HCT116 (cell line): ENCODE data around the gene KCNK5.

ENCODE experiments used
- ATF3 ChIP-seq: IDR thresholded peaks from 2 replicates; pipeline ENCODE4 v1.6.1; 2012
- CEBPB ChIP-seq: IDR thresholded peaks from 2 replicates; pipeline ENCODE4 v1.6.1; 2012; ENCODE audit warnings: low read depth
- CTCF ChIP-seq, 3 experiments: fragments of 200-600 bp in 1 of 3; sonication (generic) in 1 of 3; IDR thresholded peaks in 2 of 3; conservative IDR thresholded peaks in 1 of 3; 2 replicates each; pipeline ENCODE4 v1.5.1; 2012 to 2017; ENCODE audit warnings: low read depth in 2 of 3, low read length in 2 of 3, antibody characterized with exemption in 1 of 3, borderline replicate concordance in 1 of 3, control low read depth in 1 of 3, mild to moderate bottlenecking in 1 of 3, mixed read lengths in 1 of 3, mixed run types in 1 of 3, moderate library complexity in 1 of 3; ENCODE audit not compliant: insufficient read depth in 1 of 3
- EZH2 ChIP-seq: fragments of 200-600 bp; sonication (generic); IDR thresholded peaks from 2 replicates; pipeline ENCODE4 v1.6.1; 2017; ENCODE audit warnings: antibody characterized with exemption, mixed run types
- EZH2phosphoT487 ChIP-seq: fragments of 200-600 bp; IDR thresholded peaks from 2 replicates; pipeline ENCODE4 v1.6.1; 2018; ENCODE audit warnings: antibody characterized with exemption, borderline replicate concordance
- POLR2A ChIP-seq: IDR thresholded peaks from 2 replicates; pipeline ENCODE4 v1.7.0; 2011; ENCODE audit warnings: borderline replicate concordance; ENCODE audit not compliant: insufficient read depth, insufficient read length; ENCODE audit errors: extremely low read depth
- TCF7L2 ChIP-seq: IDR thresholded peaks from 2 replicates; pipeline ENCODE4 v1.7.0; 2011; ENCODE audit warnings: borderline replicate concordance, inconsistent platforms; ENCODE audit not compliant: insufficient read depth, insufficient read length; ENCODE audit errors: extremely low read depth
- ZBTB33 ChIP-seq: IDR thresholded peaks from 2 replicates; pipeline ENCODE4 v1.6.1; 2011; ENCODE audit warnings: mild to moderate bottlenecking, low read length, moderate library complexity; ENCODE audit not compliant: insufficient replicate concordance; ENCODE audit errors: extremely low read depth

- TF ChIP-seq CTCF (IDR thresholded peaks at IDR 0.05 in 2 of 3, conservative IDR thresholded peaks at IDR 0.05 in 1 of 3; ENCODE audit: borderline replicate concordance in 1 of 3, insufficient read depth in 1 of 3, low read depth in 2 of 3, low read length in 2 of 3), result no peak
- TF ChIP-seq EZH2phosphoT487, result no peak
- no peak for TF ChIP-seq CEBPB
- no peak for TF ChIP-seq ATF3
- TF ChIP-seq ZBTB33, result no peak
- TF ChIP-seq POLR2A, result no peak
- no peak for TF ChIP-seq TCF7L2
- TF ChIP-seq EZH2, result no peak
These were observed 23.0 kb downstream of the KCNK5 start for GRCh38 chr6:39206250-39206721.
